NCI-H345 treated with DMSO at 0.1 percent for 48 hours (cell line): ENCODE results near the gene SHROOM3.
A peak's percentile ranks its signal among the peaks of the same experiment; 100 is the strongest.
"Not testable (repeated sequence)": the region's sequence is repeated elsewhere in the genome, so short reads cannot be mapped to it uniquely, and the experiment has no call there.

Experiments used
- DNase-seq: peaks from one replicate; lab custom pipeline; 2025; ENCODE audit not compliant: unreplicated experiment; lab: John Stamatoyannopoulos, UW

SHROOM3 gene

DNA sequence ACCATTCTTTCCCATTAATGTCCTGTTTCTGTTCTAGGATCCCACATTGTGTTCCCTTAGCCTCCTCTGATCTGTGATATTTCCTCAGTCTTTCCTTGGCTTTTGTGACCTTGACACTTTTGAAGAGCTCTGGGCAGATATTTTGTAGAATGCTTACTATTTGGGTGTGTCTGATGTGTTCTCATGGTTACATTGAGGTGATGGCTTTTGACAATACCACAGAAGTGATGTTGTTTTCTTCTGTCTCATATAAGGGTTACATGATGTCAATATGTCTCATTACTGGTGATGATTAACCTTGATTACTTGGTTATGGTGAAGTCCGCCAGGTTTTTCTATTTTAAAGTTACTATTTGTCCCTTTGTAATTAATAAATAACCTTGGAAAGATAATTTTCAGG, 279.2 kb downstream of the SHROOM3 start:
- DNase-seq: no peak

DNA sequence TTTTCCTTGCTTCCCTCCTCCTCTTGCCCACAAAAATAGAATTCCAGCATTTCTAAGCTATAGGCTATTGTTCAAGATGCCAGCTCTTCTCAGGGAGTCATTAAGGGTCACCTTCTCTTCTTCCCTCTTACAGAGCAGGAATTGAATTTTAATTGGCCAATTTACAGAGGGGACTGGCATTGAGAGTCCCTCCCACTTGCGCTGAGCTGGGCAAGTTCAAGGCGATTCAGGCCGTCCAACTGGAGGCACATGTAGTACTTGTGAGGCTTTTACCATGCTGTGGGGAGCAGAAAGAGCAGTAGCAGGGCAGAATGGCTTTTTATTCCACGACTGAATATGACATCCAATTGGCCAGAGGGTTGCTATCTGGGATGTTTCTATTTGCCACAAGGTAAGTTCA, 281.0 kb downstream of the SHROOM3 start:
- DNase-seq: no peak

DNA sequence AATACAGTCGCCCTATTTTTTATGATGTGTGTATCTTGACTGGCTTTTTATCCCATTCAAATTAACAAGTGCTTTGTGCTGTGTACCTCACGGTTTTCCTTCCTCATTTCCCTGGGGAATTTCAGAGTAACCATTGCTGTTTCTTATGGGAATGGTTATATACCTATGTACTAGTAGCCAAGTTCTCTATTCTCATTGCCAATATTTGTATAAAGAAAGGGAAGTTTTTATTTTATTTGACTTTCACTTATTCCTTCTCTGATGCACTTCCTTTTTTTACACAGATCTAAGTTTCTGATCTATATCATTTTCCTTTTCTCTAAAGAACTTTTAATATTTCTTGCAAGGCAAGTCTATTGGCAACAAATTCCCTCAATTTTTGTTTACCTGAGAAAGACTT, 281.6 kb downstream of the SHROOM3 start:
- DNase-seq: no peak

DNA sequence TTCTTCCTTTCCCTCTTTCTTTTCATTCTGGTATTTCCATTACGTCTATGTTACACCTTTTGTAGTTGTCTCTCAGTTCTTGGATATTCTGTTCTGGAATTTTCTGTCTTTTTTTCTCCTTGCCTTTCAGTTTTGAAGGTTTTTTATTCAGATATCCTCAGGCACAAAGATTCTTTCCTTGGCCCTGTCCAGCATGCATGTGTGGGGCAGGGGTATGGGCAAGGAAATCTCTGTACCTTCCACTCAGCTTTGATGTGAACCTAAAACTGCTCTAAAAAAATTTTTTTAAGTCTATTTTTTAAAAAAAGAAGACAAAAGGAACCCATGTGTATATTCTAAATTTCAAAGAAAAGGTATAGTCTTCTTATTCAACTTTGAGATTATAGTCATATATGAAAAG, 282.4 kb downstream of the SHROOM3 start:
- DNase-seq: no peak

DNA sequence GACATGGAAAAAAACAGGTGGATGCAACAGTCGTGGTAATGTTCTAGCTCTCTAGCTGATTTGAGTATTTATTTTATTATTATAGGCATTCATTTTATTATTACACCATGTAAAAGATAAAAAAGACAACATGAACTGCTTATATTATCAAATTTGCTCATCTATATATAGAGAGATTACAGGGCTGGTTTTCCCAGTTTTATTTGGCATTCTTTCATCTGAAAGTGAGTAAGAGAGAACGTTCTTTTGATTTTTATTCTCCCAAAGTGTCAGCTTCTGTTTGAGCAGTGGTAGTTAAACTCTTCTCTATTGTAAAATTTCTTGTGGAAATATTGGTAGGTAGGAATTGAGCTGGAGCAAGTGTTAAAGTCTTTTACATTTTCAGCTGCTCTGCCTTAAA, 283.0 kb downstream of the SHROOM3 start:
- no peak for DNase-seq

DNA sequence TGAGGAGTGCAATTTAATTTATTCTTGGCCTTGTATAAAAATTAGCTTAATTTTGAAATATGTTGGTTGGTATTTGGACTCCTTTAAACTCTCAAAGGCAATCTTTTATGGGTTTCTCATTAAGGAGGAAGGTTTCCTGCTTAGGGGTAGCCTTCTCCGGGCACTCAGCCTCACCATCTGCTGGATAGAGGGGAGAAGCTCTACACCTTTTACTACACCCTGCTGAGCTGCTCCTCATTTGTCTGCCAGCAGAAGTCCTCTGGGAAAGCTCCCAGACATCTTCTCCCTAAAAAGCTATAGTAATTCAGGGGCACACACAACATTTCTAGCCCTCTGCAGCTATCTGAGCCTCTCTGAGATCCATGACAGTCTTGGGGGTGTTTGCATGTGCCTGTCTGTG, 283.8 kb downstream of the SHROOM3 start:
- DNase-seq: no peak

DNA sequence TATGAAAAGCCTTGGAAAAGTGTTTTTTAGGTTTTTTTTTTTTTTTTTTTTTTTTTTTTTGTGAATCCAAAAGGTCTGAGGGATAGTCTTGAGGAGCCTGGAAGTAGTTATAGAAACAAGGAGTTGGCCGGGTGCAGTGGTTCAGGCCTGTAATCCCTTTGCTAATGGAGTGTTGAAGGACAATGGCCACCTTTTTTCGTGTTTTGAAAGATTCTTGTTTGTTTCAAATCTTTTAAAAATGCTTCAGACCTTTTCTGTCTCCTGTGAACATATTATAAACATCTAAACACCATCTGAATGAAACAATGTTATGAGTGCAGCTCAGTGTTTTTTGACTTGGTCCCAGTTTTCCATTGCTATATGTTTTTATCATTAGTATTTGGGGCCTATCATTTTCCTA, 285.1 kb downstream of the SHROOM3 start:
- no peak for DNase-seq

DNA sequence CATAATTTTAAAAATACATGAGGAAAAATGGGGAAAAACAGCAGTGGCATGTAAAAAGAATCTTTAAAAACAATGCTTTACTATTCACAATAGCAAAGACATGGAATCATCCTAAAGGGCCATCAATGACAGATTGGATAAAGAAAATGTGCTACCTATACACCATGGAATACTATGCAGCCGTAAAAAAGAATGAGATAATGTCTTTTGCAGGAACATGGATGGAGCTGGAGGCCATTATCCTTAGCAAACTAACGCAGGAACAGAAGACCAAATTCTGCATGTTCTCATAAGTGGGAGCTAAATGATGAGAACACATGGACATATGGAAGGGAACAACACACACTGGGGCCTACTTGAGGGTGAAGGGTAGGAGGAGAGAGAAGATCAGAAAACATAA, 287.1 kb downstream of the SHROOM3 start:
- DNase-seq: not testable (repeated sequence)

DNA sequence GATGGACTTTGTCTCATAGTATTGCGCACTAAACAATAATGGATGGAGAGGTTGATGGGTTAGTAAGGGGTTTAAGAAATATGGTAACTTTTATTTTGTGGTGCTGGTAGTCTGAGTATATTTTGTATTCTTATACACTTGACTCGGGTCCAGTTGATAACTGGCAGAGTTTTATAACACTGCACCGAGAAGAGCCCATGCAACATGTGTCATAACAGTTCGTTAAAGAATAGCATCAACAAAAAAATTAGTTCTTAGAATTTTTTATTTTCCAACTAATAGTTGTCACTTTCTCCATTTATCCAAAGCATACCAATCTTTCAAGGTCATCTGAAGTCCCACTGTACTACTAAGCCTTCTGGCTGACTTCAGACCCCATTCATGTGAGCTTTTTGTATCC, 287.8 kb downstream of the SHROOM3 start:
- no peak for DNase-seq

DNA sequence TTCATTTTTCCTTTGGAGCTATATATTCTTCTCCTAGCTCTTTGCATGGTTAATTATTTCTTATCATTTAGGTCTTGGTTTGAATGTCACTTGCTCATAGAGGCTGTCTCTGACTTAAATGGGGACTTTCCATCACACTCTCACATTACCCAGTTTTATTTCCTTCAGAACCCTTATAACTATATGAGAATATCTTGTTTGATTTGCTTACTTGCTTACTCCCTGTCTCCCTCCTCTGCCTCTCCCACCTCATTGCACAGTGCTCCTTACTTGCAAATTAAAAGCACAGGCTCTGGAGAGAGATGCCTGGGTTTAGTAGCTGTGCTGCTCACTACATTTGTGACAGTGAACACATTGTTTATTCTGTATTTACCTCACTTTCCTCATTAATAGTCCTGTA, 288.3 kb downstream of the SHROOM3 start:
- no peak for DNase-seq

DNA sequence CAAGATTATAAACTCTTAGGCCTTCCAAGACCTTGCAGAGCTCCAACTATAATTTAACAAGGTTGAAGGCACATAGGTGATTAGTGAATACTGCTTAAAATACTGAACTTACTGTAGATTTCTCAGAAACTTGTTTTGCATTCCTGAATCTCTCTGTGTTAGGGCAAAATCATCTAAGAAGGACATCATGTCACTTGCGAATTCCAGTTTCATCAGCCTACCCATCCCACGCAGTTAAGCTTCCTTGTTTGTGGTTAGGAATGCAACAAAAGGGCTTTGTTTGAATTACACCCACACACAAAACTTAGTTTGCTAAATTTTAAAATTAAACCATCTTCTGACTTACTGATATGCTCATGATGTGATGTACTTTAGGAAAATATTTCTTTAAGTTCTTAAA, 288.9 kb downstream of the SHROOM3 start:
- DNase-seq: no peak

DNA sequence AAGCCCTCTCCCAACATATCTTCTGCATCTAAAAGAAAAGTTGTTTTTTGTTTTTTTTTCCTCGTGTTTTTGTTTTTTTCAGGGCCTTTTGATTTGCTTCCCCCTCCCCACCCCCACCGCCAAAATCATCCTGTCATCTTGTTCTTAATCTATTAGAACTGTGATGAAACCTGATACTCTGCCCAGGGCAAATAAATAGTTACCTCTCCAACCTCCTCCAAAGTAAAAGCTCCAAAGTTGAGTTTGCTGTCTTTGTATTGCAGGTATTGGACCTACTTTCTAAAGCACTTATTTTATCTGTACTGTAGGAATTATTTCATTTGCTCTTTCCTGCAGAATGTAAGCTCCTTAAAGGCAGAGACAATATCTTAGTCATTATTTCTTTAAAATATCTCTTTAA, 290.0 kb downstream of the SHROOM3 start:
- no peak for DNase-seq

DNA sequence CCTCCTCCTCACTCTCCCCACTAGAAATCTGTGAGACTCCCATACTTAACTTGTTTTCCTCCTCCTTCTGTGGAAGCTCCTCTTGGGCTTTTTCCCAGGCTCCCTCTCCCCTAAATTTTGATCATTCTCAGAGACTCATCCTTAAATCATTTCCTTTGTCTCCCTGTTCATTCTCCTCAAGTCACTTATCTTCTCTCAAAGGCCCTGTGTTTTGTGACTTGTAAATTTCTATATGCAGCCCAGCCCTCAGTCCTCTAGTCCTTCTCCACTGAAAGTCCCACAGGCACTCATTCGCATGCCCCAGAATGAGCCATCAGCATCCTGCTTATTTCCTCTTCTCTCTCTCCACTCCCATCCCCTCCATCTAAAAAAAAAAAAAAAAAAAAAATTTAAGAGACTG, 291.1 kb downstream of the SHROOM3 start:
- no peak for DNase-seq

DNA sequence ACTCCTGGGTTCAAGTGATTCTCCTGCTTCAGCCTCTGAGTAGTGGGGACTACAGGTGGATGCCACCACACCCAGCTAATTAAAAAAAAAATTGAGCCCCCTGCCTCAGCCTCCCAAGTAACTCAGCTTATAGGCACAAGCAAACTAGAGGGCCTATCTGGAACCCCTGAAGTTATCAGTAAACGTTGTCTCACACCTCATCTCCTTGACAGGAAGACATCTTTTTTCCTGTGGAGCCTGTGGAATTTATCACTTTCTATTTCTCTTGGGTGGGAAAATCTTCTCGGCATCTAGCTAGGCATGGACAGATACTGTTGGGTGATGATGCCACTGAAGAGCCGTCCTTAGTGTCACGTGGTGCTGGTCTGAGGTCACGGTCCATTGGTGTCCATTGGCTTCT, 291.6 kb downstream of the SHROOM3 start:
- DNase-seq: no peak

DNA sequence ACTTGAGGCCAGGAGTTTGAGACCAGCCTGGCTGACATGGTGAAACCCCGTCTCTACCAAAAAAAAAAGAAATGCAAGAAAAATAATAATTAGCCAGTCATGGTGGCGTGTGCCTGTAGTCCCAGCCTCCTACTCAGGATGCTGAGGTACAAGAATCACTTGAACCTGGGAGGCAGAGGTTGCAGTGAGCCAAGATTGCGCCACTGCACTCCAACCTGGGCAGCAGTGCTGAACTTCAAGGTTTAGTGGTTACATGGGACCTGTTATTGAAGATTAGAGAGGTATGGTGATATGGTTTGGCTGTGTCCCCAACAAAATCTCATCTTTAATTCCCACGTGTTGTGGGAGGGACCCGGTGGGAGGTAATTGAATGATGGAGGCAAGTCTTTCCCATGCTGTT, 292.9 kb downstream of the SHROOM3 start:
- not testable (repeated sequence) for DNase-seq

DNA sequence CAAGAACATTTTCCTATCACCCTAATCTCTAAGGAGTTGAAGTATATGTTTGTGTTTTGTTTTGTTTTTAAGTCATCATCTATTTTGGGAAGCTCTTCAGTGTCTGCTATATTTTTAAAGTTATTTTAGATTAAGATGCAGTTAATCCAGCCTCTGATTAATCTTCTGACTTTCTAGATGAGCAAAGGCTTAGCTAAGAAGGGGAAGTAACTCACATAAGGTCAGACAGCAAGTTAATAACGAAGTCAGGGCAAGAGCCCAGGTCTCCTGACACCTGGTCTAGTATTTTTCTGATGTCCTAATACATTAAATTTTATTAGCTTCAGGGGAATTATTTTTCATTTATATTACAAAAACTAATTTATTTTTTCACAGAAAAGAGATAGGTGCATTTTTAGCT, 294.4 kb downstream of the SHROOM3 start:
- DNase-seq: no peak

DNA sequence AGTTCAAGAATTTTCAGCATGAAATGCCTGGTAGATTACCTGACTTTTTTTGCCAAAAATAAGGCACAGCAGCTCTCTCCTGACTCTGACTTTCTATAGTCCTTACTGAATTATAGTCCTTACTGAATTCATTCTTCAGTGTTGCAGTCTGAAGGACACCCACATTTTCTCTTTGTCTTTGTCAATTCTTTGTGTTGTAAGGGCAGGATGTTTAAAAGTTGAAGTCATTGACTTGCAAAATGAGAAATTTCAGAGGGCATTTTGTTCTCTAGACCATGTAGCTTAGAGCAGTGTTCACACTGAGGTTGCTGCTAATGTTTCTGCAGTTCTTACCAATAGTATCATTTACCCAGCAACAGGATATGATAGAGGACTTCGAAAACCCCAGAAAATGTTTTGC, 295.0 kb downstream of the SHROOM3 start:
- DNase-seq: no peak

DNA sequence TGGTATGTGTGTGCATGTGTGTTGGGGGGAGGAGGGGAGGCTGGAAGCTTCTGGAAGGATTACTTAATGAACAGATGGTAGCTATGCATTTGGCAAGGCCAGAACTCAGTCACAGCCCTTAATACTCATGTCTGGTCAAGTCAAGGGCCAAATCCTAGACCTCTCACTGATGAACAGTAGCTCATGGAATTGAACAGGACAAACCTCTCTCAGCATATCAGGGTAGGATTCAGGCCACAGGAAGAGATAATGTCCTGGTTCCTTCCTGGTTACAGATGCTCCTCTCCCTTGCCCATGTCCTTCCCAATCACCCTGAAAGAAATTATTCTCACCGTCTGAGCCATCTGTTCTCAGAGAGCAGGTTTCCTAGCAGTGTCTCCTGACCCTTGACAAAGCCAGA, 297.2 kb downstream of the SHROOM3 start:
- no peak for DNase-seq

DNA sequence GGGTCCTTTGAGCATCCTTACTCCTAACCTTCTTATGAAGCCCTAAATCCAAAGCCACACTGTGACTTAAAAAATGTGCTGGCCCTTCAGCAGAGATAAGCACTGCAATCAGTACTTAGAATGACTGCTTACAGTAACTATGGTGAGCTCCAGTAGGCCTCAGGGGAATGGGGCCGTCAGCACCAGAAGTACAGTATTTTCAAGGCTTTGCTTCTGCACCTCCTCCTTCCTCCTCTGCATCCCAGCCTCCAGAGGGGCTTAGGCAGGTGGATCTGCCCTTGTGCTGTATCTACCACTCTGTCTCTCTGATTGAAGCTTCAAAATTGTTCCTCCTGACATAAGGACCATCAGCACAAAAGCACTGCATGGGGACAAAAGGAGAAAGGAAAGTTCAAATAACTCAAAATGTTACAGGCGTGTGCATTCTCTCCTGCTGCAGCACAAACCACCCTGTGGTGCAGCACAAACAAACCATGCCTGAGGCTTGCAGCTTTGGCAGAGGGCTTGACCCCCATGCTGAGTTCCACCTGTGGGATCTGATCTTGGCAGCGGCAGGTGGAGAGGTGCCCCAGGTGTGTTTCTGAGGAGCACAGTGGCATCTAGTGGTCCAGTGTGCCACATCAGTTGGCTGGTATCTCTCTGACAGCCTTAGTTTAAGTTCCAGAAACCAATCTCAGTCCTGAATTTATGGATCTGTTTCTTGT, 298.2 kb downstream of the SHROOM3 start:
- peak; percentile 90 for DNase-seq

DNA sequence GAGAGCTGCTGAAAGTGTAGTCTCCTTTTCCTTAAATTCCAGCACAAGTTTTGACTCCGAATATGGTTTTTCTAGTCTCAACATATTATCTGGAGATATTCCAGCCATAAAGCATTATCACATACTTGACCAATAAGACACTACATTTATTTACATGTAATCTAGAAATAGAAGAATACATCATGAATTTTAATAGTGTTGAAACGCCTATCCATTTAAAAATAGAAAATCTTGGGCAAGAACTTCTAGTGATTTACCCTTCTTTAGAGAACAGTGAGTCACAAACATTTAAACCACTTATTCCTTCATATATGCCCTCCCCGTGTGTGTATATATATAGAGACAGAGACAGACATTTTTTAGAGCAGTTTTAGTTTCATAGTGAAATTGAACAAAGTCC, 301.4 kb downstream of the SHROOM3 start:
- DNase-seq: no peak

DNA sequence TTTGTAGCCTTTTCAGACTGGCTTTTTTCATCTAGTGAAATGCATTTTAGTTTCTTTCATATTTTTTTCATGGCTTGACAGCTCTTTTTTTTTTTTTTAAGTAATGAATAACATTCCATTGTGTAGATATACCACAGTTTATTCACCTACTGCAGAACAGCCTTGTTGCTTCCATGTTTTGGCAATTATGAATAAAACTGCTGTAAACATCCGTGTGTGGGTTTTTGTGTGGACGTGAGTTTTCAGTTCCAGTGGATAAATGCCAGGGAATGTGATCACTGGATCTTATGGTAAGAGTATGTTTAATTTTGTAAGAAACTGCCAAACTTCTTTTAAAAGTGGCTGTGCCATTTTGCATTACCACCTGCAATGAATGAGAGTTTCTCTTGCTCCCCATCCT, 302.2 kb downstream of the SHROOM3 start:
- DNase-seq: no peak

DNA sequence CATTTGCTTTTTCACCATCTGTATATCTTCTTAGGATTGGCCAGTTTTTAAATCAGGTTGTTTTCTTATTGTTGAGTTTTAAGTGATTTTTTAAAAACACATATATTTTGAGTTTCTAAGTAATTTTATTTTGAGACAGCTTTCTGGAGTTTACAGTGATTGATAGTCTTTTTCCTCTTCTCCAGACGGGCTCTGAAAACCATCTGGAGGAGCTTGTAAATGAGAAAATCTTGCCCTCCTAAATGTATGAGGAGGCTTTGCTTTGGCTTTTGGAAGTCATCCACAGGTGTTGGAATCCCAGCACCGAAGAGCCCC, 302.7 kb downstream of the SHROOM3 start:
- no peak for DNase-seq

DNA sequence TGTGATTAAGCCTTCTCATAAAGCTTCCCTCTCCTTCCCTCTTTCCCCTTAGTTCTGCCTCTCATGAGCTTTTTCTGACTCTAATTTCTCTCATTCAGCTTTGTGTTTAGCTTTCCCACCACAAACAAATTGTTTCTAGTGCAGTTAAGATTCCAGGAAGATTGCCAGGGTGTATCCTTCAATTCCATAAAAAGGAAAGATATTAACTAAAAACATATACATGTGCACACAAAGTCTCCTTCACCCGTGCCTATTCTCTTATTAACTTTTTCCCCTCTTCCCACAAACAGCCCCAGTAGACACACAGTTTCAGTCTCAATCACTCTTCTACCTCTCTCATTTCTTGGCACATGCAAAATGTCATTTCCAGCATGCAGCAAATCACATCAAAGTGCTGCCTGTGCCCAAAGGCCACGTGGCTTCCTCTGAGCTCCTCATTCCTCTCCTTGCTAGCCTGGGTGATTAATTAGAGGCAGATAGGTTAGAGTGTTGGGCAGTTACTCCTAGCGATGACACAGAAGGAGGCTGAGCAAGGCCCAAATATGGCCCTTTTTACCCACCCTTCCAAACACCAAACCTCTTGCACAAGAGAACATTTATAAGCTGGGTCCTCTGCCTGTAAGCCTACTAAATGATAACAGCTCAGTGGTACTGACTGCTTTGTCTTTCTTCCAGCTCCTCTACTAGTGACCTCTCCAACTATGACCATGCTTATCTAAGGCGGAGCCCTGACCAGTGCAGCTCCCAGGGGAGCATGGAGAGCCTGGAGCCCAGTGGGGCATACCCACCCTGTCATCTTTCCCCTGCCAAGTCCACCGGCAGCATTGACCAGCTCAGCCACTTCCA, 303.3 kb downstream of the SHROOM3 start:
- DNase-seq: no peak
